PC-9 (cell line): ENCODE measurements around the gene SLC39A9.

Source experiments
- EZH2 ChIP-seq: fragments of 200-600 bp; sonication (generic); IDR thresholded peaks from 2 replicates; pipeline ENCODE4 v1.8.0; 2017; ENCODE audit warnings: antibody characterized with exemption, low read depth
- TF ChIP-seq, protein P1 (sequence below): fragments of 200-600 bp; sonication (generic); conservative IDR thresholded peaks from 2 replicates; pipeline ENCODE4 v1.6.1; 2017; ENCODE audit warnings: mixed run types, antibody characterized with exemption, mild to moderate bottlenecking, moderate library complexity

DNA sequence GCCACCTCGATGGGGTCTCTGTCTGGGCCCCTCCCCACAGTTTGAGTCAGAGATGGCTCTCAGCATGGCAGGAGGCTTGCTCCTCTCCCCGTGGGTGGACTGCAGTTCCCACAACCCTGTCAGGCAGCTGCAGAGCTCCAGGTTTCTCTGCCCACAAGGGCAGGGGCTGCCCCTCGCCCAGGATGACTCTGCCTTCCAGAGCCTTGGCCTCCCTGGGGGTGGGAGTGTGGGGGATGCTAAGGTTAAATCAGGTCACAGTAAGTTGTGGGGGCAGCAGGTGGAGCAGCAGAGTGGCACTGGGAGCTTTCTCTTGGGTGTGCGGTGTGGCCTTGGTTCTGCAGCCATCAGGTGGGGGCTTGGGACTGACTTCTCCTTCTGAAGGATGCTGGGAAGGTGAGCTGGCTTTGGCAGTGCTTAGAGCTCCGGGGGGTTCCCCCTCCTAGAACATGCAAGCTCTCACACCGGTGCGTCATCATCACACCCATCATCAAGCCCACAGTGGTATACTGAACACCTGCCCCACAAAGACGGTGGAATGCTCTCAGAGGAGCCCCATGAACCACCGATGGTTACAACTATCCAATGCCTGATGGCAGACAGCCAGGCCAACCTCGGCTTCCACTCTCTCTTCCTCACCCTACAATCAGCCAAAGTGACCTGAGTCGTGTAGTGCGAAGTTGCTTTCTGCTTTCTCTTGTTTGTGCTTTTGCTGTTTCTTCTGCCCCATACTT is 40.1 kb upstream of the SLC39A9 start:
- no peak for TF ChIP-seq EZH2
- TF ChIP-seq, protein P1, sequence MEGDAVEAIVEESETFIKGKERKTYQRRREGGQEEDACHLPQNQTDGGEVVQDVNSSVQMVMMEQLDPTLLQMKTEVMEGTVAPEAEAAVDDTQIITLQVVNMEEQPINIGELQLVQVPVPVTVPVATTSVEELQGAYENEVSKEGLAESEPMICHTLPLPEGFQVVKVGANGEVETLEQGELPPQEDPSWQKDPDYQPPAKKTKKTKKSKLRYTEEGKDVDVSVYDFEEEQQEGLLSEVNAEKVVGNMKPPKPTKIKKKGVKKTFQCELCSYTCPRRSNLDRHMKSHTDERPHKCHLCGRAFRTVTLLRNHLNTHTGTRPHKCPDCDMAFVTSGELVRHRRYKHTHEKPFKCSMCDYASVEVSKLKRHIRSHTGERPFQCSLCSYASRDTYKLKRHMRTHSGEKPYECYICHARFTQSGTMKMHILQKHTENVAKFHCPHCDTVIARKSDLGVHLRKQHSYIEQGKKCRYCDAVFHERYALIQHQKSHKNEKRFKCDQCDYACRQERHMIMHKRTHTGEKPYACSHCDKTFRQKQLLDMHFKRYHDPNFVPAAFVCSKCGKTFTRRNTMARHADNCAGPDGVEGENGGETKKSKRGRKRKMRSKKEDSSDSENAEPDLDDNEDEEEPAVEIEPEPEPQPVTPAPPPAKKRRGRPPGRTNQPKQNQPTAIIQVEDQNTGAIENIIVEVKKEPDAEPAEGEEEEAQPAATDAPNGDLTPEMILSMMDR = no peak
